ENCODE data around the gene CACYBP. TPM values are rescaled to one million over a fixed set of nuclear protein-coding genes. Genes with fewer than 3 reads are reported as not detected.

The CACYBP gene
- total and polyA plus RNA-seq, 7 donors = 41.3 to 107 (median 85.3) TPM

DNA sequence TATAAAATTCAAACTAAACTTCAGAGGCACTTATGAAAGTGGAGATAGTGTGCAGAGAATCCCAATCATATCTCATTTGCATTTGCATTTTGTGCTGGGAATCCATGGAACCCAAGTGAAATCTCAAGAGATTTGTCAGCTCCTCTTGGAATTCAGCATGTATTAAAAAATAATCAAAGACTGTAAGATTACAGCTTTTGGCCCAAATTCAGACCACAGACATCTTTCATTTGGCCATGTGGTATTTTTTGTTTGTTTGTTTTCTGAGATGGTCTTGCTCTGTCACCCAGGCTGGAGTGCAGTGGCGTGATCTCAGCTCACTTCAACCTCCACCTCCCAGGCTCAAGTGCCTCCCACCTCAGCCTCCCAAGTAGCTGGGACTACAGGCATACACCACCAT is 3.8 kb upstream of the CACYBP start:
- 86 to 90% methylated on average over 1 of the region's 1 CpG for WGBS, 2 donors
- H3K27me3 ChIP-seq = no peaks in the 10 kb centered on the region
- H3K36me3 ChIP-seq = no peaks in the 10 kb centered on the region
- H3K4me1 ChIP-seq = peaks cover 0 to 16% (median 8%) of the 10 kb centered on the region in 4 donors
- no peaks in the 10 kb centered on the region for H3K9me3 ChIP-seq
- TF ChIP-seq POLR2A (IDR thresholded peaks at IDR 0.05) (no peak), CTCF (IDR thresholded peaks at IDR 0.05) (no peak), EP300 (IDR thresholded peaks at IDR 0.05) (no peak), POLR2AphosphoS5 (IDR thresholded peaks at IDR 0.05) (no peak)
- no peak overlapping the region for H3K4me3 ChIP-seq
- intact Hi-C loops (cut with DNase I) = loop anchor here (5.0 to 10.0 kb wide), 3 partner anchors 971 to 1561 kb away; partner anchors contain the start of genes GAS5, RC3H1 and ZBTB37
- no peak overlapping the region for H3K27ac ChIP-seq
- no peak for DNase-seq

- H3K27ac ChIP-seq = no peak overlapping the region
Measured at GRCh38 chr1:174996476-174996875, 3.3 kb upstream of the CACYBP start.

DNA sequence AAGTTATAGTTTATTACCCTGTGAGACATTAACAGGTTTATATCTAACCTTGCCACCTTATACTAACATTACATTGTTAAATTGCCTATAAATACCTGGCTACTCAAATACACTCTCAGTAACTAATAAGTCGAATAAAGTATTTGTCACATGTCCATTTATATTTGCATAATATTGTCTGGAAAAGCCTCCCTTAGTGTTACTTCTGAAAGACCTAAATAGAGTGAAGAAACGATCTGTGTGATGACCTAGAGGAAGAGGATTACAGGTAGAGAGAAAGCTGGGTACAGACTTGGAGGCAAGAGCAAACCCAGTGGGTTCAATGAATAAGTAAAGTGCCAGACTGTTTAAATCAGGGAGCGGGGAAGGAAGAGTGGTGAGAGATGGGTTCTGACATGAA is 2.7 kb upstream of the CACYBP start:
- TF ChIP-seq EP300 (IDR thresholded peaks at IDR 0.05) = no peak
- Histone ChIP-seq H3K4me3 (no peak overlapping the region), H3K9me3 (no peaks in the 10 kb centered on the region), H3K27me3 (no peaks in the 10 kb centered on the region), H3K36me3 (no peaks in the 10 kb centered on the region), H3K27ac (no peak overlapping the region), H3K4me1 (peaks cover 0 to 27% (median 18%) of the 10 kb centered on the region in 4 donors)
- 40 to 75% methylated on average over 3 of the region's 3 CpGs for WGBS, 2 donors
- no peak for DNase-seq
- intact Hi-C loops (cut with DNase I) = loop anchor here (5.0 to 10.0 kb wide), 3 partner anchors 972 to 1562 kb away; partner anchors contain the start of genes GAS5, RC3H1 and ZBTB37

More at GRCh38 chr1:174996476-174996875, 3.3 kb upstream of the CACYBP start:
- 24 to 64% methylated on average over 1 of the region's 1 CpG for WGBS, 2 donors
- H3K4me1 ChIP-seq = peaks cover 0 to 22% (median 14%) of the 10 kb centered on the region in 4 donors
- H3K4me3 ChIP-seq = no peak overlapping the region
- intact Hi-C loops (cut with DNase I) = loop anchor here (5.0 to 10.0 kb wide), 3 partner anchors 972 to 1562 kb away; partner anchors contain the start of genes GAS5, RC3H1 and ZBTB37
- TF ChIP-seq EP300 (IDR thresholded peaks at IDR 0.05) (no peak), CTCF (IDR thresholded peaks at IDR 0.05) (no peak), POLR2AphosphoS5 (IDR thresholded peaks at IDR 0.05) (no peak), POLR2A (IDR thresholded peaks at IDR 0.05) (no peak)
- no peaks in the 10 kb centered on the region for H3K9me3 ChIP-seq
- no peaks in the 10 kb centered on the region for H3K36me3 ChIP-seq
- no peak for DNase-seq
- H3K27me3 ChIP-seq = no peaks in the 10 kb centered on the region

DNA sequence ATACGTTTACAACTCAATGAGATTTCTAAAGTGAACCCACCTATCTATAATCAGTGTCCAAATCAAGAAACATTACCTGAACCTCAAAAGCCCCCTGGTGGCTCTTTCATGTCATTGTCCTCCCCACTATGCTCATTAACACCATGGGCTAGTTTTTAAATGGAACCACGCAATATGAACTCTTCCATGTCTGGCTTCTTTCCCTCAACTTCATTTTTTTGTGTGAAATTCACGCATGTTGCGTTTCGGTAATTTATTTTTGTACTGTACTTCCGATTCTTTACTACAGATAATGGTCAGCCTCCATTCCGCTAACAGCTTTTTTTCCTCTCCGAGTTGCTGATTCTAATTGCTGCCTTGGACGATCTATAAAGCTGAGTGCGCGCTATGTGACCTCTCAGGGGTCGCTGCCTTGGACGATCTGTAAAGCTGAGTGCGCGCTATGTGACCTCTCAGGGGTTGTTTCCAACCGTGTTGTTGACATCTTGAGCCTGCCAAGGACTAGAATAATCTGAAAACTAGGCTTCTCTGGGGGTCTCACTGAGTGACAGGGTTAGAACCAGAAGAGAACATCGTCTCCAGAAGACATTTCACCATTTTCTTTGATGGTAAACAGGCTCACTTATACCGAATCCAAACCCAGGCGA is 1.1 kb upstream of the CACYBP start:
- TF ChIP-seq EP300 (IDR thresholded peaks at IDR 0.05) (no peak), POLR2A (IDR thresholded peaks at IDR 0.05) (no peak), POLR2AphosphoS5 (IDR thresholded peaks at IDR 0.05) (no peak), CTCF (IDR thresholded peaks at IDR 0.05) (peak; percentile 66 to 76 (median 70))
- intact Hi-C loops (cut with DNase I) = loop anchor here (2.0 to 10.0 kb wide), 4 partner anchors 24 to 1564 kb away; partner anchors contain the start of genes GAS5, MRPS14, RC3H1 and ZBTB37
- H3K27me3 ChIP-seq = no peaks in the 10 kb centered on the region
- peak overlapping the region; percentile 93 to 99 (median 94) for H3K27ac ChIP-seq
- H3K36me3 ChIP-seq = no peaks in the 10 kb centered on the region
- H3K9me3 ChIP-seq = no peaks in the 10 kb centered on the region
- DNase-seq = no peak
- WGBS, 2 donors = 13 to 30% methylated on average over 19 of the region's 19 CpGs
- peaks cover 0 to 43% (median 24%) of the 10 kb centered on the region in 4 donors for H3K4me1 ChIP-seq
- H3K4me3 ChIP-seq = peak overlapping the region; percentile 72 to 96 (median 90)

GRCh38 chr1:174999216-174999935 is 371 bp upstream of the CACYBP start:
- peak; percentile 99 for DNase-seq
- intact Hi-C loops (cut with DNase I) = loop anchor here (2.0 to 10.0 kb wide), 4 partner anchors 23 to 1565 kb away; partner anchors contain the start of genes GAS5, MRPS14, RC3H1 and ZBTB37
- H3K4me1 ChIP-seq = peaks cover 0 to 44% (median 26%) of the 10 kb centered on the region in 4 donors
- TF ChIP-seq EP300 (IDR thresholded peaks at IDR 0.05) = peak in 3 of 4 donors; percentile 23 to 54 (median 51)
- peak; percentile 95 for TF ChIP-seq POLR2A (IDR thresholded peaks at IDR 0.05)
- no peak for TF ChIP-seq CTCF (IDR thresholded peaks at IDR 0.05)
- peak; percentile 96 to 98 (median 98) for TF ChIP-seq POLR2AphosphoS5 (IDR thresholded peaks at IDR 0.05)
- 0% methylated on average over 58 of the region's 58 CpGs for WGBS, 2 donors
- no peaks in the 10 kb centered on the region for H3K27me3 ChIP-seq
- H3K36me3 ChIP-seq = no peaks in the 10 kb centered on the region
- H3K4me3 ChIP-seq = peak overlapping the region; percentile 72 to 96 (median 90)
- no peaks in the 10 kb centered on the region for H3K9me3 ChIP-seq
- peak overlapping the region; percentile 93 to 99 (median 94) for H3K27ac ChIP-seq
